Ovary (tissue), 9 donors: Measurements from ENCODE around the gene ARVCF. TPM values are rescaled to one million over a fixed set of nuclear protein-coding genes. Genes with fewer than 3 reads are reported as not detected.

Experiments used
- DNase-seq, 5 donors: peaks; one replicate each; pipeline ENCODE4 v3.0.0-alpha.2; 2019 to 2020
- H3K27ac ChIP-seq, 2 donors: fragments of 200-600 bp; one replicate each; pipeline versions ENCODE4 v1.5.1 to v1.8.0; 2019 to 2022
- H3K27me3 ChIP-seq: fragments of 200-600 bp; one replicate; pipeline ENCODE4 v1.8.0; 2022
- H3K36me3 ChIP-seq: fragments of 200-600 bp; sonication (generic); one replicate; pipeline ENCODE4 v1.5.1; 2019
- H3K4me1 ChIP-seq: one replicate; pipeline ENCODE4 v1.8.1; 2013; ENCODE audit warnings: mild to moderate bottlenecking, moderate library complexity; ENCODE audit not compliant: insufficient read depth
- H3K4me3 ChIP-seq: fragments of 200-600 bp; sonication (generic); one replicate; pipeline ENCODE4 v1.5.1; 2017
- H3K9me3 ChIP-seq, 2 donors: fragments of 200-600 bp in 1 of 2; sonication (generic) in 1 of 2; one replicate each; pipeline versions ENCODE4 v1.5.1 to v1.8.1; 2013 to 2019; ENCODE audit warnings: mild to moderate bottlenecking in 1 of 2, moderate library complexity in 1 of 2
- EP300 ChIP-seq: sonication (generic); formaldehyde crosslinking; IDR thresholded peaks from one replicate; pipeline ENCODE4 v1.6.1; 2017; ENCODE audit warnings: antibody characterized with exemption
- POLR2A ChIP-seq: fragments of 450-650 bp; IDR thresholded peaks from one replicate; pipeline ENCODE4 v1.6.1; 2017; ENCODE audit warnings: antibody characterized with exemption, mild to moderate bottlenecking, moderate library complexity
- WGBS, 3 donors: extraction: QIAGEN DNeasy Blood & Tissue Kit in 1 of 3; methylation state at CpG; one replicate each; pipeline versions ENCODE4 v1.1.5 to v1.1.7; 2013 to 2017; 5-methylcytosine and 5-hydroxymethylcytosine counted together
- intact Hi-C, 4 donors: fragments of 100-400 bp; cut with DNase I; formaldehyde crosslinking; loops; one replicate each; pipeline versions ENCODE4 v1.11.0 to v1.15.1; 2022 to 2023
- polyA plus RNA-seq, 2 donors: library from polyadenylated mRNA; stranded (reverse); fragments of 200-250 nt in 1 of 2; fragments of 350-450 nt in 1 of 2; fragmentation: Illumina TruSeq in 1 of 2; extraction: RNeasy Lipid Tissue Mini Kit (QIAGEN cat#74804) in 1 of 2; gene quantifications; one replicate each; pipeline ENCODE4 v1.2.3, GENCODE V29; 2013 to 2014
- total RNA-seq, 7 donors: library from RNA; depleted of rRNA in 2 of 7; stranded (reverse); fragments of >200 nt in 2 of 7; fragmentation: NEBNext Ultra II Directional in 3 of 7; extraction: Animal tissue kit (Norgen Biotek cat#: 25700) in 3 of 7; gene quantifications; one replicate each; pipeline versions ENCODE4 v1.1.0 to v1.2.4, GENCODE V29; 2016 to 2023
- TF ChIP-seq, protein P1 (sequence below), 3 donors: fragments of 450-650 bp in 2 of 3; fragments of 200-600 bp in 1 of 3; IDR thresholded peaks; one replicate each; pipeline versions ENCODE4 v1.5.1 to v1.8.0; 2016 to 2022; ENCODE audit warnings: antibody characterized with exemption in 3 of 3, mild to moderate bottlenecking in 1 of 3
- donor health status: DM: no; HTN: no; CAD: no; lungs with moderate emphysema.
- donor health status: DM: no; HTN: no; CAD: no.
- donor health status: Bipolar disorder and iron deficiency.
- donor health status: DM: yes; HTN: yes; CAD: no.
- donor health status: DM: no; HTN: no; CAD: no.
- donor health status: DM: yes; HTN: yes; CAD: no.

Gene ARVCF
- total and polyA plus RNA-seq, 9 donors: 0.42 to 23.8 (median 14.0) TPM

DNA sequence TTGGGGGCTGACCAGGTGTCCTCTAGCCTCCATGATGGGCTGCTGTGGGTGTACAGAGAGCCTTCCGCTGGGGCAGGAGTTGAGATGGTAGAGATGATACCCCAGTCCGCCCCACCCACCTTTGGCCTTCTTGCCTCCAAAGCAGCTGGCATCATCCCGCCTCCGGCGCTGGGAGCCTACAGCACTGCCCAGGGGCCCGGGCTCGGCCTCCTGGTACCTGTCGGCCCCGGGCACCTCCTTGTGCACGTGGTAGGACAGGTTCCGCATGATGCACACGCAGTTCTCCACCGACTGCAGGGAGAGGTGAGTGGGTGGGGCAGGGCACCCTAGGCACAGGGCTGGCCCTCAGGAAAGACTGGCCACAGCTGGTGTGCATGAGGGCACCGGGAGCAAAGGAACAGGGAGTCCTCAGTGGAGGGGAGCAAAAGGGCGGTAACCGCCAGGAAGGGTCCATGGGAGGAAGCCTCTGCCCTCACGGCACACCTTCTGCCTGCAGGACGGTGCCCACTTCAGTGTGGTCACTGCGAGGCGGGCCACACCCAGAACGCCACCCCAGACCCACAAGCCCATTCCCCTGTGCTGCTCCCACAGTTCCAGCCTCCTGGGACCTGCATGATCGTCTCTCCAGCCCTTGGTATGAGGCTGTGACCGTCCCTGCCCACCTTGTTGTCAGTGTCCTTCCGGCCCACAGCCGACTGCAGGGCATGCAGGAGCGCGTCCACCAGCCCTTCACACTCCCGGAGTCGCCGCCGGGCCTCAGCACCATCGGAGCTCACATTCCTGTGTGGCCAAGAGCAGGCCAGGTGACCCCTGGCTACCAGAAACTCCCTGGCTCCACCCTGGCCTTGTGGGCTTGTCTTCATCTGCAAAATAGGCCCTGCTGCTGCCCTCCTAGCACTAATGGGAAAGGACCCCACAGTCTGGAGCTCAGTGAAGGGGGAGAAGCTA lies 39.1 kb downstream of the ARVCF start:
- H3K36me3 ChIP-seq: no peaks in the 10 kb centered on the region
- H3K4me3 ChIP-seq: no peak overlapping the region
- WGBS, 3 donors: 89 to 92% (median 90%) methylated on average over 32 of the region's 32 CpGs
- no peaks in the 10 kb centered on the region for H3K4me1 ChIP-seq
- H3K9me3 ChIP-seq: no peaks in the 10 kb centered on the region
- no peak for DNase-seq
- H3K27me3 ChIP-seq: no peaks in the 10 kb centered on the region
- intact Hi-C loops: loop anchor here in 2 of 4 donors (5.0 to 10.0 kb wide), 3 partner anchors 40 to 427 kb away; partner anchors contain the start of gene ARVCF (in 1 of the 2)
- no peak overlapping the region for H3K27ac ChIP-seq
- TF ChIP-seq, protein P1, sequence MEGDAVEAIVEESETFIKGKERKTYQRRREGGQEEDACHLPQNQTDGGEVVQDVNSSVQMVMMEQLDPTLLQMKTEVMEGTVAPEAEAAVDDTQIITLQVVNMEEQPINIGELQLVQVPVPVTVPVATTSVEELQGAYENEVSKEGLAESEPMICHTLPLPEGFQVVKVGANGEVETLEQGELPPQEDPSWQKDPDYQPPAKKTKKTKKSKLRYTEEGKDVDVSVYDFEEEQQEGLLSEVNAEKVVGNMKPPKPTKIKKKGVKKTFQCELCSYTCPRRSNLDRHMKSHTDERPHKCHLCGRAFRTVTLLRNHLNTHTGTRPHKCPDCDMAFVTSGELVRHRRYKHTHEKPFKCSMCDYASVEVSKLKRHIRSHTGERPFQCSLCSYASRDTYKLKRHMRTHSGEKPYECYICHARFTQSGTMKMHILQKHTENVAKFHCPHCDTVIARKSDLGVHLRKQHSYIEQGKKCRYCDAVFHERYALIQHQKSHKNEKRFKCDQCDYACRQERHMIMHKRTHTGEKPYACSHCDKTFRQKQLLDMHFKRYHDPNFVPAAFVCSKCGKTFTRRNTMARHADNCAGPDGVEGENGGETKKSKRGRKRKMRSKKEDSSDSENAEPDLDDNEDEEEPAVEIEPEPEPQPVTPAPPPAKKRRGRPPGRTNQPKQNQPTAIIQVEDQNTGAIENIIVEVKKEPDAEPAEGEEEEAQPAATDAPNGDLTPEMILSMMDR (IDR thresholded peaks at IDR 0.05): no peak
- no peak for TF ChIP-seq POLR2A

DNA sequence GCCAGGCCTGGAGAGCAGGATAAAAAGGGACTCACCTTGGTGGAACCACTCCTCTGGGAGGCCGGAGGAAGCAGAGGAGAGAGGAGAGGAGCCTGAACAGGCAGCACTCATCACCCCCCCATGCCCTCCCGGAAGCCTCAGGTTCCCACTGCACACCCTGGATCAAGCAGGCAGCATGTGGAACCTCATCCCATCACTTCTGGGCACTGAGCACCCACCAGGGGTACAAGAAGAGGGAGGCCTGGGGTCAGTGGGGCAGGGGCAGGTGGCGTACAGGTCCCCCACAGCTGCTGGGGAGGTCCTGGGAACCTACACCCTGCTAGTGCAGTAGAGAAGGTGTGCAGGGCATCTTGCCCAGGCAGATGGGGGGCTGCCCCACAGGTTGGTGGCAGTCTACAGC lies 40.0 kb downstream of the ARVCF start:
- intact Hi-C loops: loop anchor here in 2 of 4 donors (5.0 to 10.0 kb wide), 3 partner anchors 41 to 428 kb away; partner anchors contain the start of gene ARVCF (in 1 of the 2)
- no peaks in the 10 kb centered on the region for H3K36me3 ChIP-seq
- no peaks in the 10 kb centered on the region for H3K9me3 ChIP-seq
- WGBS, 3 donors: 84 to 100% (median 100%) methylated on average over 3 of the region's 3 CpGs
- no peak overlapping the region for H3K4me3 ChIP-seq
- H3K27ac ChIP-seq: no peak overlapping the region
- no peaks in the 10 kb centered on the region for H3K4me1 ChIP-seq
- no peak for DNase-seq
- no peaks in the 10 kb centered on the region for H3K27me3 ChIP-seq
- TF ChIP-seq, protein P1 (IDR thresholded peaks at IDR 0.05): no peak
- TF ChIP-seq EP300 (no peak), POLR2A (no peak)

DNA sequence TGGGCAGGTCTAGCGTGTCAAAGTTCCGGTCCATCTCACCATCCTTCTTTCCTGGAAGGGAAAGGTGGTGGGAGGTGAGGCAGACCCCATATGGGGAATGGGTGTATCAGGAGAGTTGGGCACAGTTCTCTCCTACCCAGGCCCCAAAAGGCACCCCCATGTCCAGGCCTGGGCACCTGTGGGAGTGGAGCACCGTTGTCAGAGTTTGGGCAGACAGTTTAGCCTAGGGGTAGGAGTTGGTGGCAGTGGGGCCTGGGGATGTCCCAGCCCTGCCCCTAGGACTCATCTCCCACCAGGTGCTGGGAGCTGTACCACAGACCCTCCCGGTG lies 41.0 kb downstream of the ARVCF start:
- Histone ChIP-seq H3K9me3 (no peaks in the 10 kb centered on the region), H3K4me1 (no peaks in the 10 kb centered on the region), H3K4me3 (no peak overlapping the region), H3K36me3 (no peaks in the 10 kb centered on the region), H3K27me3 (no peaks in the 10 kb centered on the region), H3K27ac (no peak overlapping the region)
- TF ChIP-seq, protein P1 (IDR thresholded peaks at IDR 0.05): no peak
- no peak for TF ChIP-seq POLR2A
- no peak for TF ChIP-seq EP300
- WGBS, 3 donors: 80 to 86% (median 84%) methylated on average over 4 of the region's 4 CpGs
- DNase-seq: no peak
- intact Hi-C loops: loop anchor here in 2 of 4 donors (5.0 to 10.0 kb wide), 3 partner anchors 42 to 429 kb away; partner anchors contain the start of gene ARVCF (in 1 of the 2)

DNA sequence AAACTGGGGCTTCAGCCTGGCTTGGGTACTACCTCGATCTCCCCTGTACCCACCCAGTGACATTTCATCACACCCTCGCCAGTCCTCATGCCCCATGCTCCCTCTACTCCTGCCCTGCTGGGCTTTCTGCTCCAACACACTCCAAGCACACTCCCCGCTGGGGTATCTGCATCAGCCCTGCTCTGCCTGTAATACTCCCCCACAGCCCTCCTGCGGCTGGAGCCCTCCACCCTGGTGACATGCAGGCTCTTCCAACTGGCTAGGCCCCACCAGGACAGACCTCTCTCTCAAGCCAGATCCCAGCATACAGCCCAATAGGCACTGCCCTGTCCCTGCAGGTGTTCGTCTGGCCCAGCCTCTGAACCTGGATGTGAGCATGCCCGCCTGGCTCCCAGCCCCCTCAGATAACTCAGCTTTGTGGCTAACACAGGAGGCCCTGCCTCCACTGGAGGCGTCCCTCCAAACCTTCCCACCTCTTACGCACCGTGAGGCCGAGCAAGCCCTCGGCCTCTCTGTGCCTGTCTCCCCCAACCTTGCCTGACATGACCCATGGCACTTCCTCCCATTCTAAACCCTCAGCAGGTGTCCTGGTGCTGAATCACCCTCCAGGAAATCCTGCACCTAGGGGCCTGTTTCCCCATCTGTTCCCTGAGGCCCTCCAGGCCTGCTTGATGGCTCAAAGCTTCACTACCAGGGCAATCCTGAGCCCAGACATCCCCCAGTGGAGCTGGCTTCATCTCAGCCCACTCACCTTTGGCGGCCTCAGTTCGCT lies 41.5 kb downstream of the ARVCF start:
- WGBS, 3 donors: 68 to 78% (median 70%) methylated on average over 12 to 13 of the region's 13 CpGs
- no peak for TF ChIP-seq POLR2A
- TF ChIP-seq EP300: no peak
- TF ChIP-seq, protein P1 (IDR thresholded peaks at IDR 0.05): no peak
- intact Hi-C loops: loop anchor here in 3 of 4 donors (5.0 to 10.0 kb wide), 4 partner anchors 37 to 430 kb away; partner anchors contain the start of gene ARVCF (in 1 of the 3)
- no peak for DNase-seq
- Histone ChIP-seq H3K4me3 (no peak overlapping the region), H3K9me3 (no peaks in the 10 kb centered on the region), H3K27ac (no peak overlapping the region), H3K27me3 (no peaks in the 10 kb centered on the region), H3K36me3 (no peaks in the 10 kb centered on the region), H3K4me1 (no peaks in the 10 kb centered on the region)
